ENCODE results near the gene IZUMO1. TPM values are rescaled to one million over a fixed set of nuclear protein-coding genes. Genes with fewer than 3 reads are reported as not detected.
A peak's percentile ranks its signal among the peaks of the same experiment; 100 is the strongest.
"Not testable (repeated sequence)": the region's sequence is repeated elsewhere in the genome, so short reads cannot be mapped to it uniquely, and the experiment has no call there.

Gene IZUMO1
- total and polyA plus RNA-seq, 2 of the 8 experiments (the other 6 are each of a cell fraction or from before 2014, with no cell fraction given) = 0.33 to 1.8 TPM

DNA sequence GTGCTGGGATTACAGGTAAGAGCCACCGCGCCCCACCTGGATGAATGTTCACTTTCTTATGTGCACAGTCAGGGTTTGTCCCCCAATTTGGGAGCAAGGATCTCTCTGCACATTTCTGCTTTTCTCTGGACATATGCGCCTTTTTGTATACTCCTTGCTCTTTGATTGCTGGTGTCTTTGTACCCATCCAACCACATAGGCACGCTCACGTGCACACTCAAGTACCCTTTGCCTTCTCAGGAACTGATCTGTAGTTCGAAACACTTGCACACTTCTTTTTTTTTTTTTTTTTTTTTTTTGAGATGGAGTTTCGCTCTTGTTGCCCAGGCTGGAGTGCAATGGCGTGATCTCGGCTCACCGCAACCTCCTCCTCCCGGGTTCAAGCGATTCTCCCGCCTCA lies 28.6 kb downstream of the IZUMO1 start:
- FAIRE-seq = not testable (repeated sequence)

More for the DNA sequence above, 28.6 kb downstream of the IZUMO1 start:
- Histone ChIP-seq H3K4me1 (replicated peaks in 1 of 4; ENCODE audit: control insufficient read depth in 3 of 4, insufficient read depth in 4 of 4, low read length in 3 of 4) (peaks cover 0 to 28% (median 13%) of the 10 kb centered on the region in 4 experiments; a peak in 6 of 7 replicates), H3K23me2 (ENCODE audit: low read depth, low read length) (peaks cover 20% of the 10 kb centered on the region; the same call in 1 of the 2 replicates), H2BK5ac (ENCODE audit: low read depth, low read length) (peak overlapping the region; percentile 66; the same call in 1 of the 2 replicates), H3K4me2 (ENCODE audit: insufficient read depth in 1 of 2, low read depth in 2 of 2, low read length in 2 of 2) (peak overlapping the region in 1 of 2 experiments; percentile 32; a peak in 1 of 4 replicates)
- not testable (repeated sequence) for H3K79me2 ChIP-seq (ENCODE audit: control insufficient read depth in 1 of 2, insufficient read depth in 2 of 2, low read length in 2 of 2); H2BK15ac ChIP-seq (ENCODE audit: low read length); H3K23ac ChIP-seq (ENCODE audit: insufficient read length); H2BK12ac ChIP-seq (ENCODE audit: low read depth, low read length); DNase-seq (ENCODE audit: low read depth in 1 of 2, low spot score in 2 of 2); H3K9ac ChIP-seq (replicated peaks in 1 of 4; ENCODE audit: extremely low read depth in 1 of 4, low read depth in 3 of 4, low read length in 3 of 4); H3K27ac ChIP-seq (ENCODE audit: low read depth, low read length); H4K20me1 ChIP-seq (replicated peaks in 1 of 2; ENCODE audit: control insufficient read depth in 1 of 2, insufficient read depth in 2 of 2, low read length in 2 of 2); H3K18ac ChIP-seq (ENCODE audit: extremely low read depth, low read length); H4K5ac ChIP-seq (ENCODE audit: insufficient read length, low read depth, low read length); H3K4ac ChIP-seq (replicated peaks; ENCODE audit: insufficient read length, low read depth, low read length); H2BK20ac ChIP-seq (ENCODE audit: low read length); H2BK120ac ChIP-seq (replicated peaks; ENCODE audit: low read depth, low read length); H2AK5ac ChIP-seq (ENCODE audit: low read depth, low read length); H3K79me1 ChIP-seq (ENCODE audit: low read depth, low read length); H2AFZ ChIP-seq (ENCODE audit: low read length); H3K36me3 ChIP-seq (ENCODE audit: control insufficient read depth in 2 of 4, insufficient read depth in 4 of 4, low read length in 3 of 4); H4K91ac ChIP-seq (replicated peaks; ENCODE audit: insufficient read length, low read length); H4K8ac ChIP-seq (ENCODE audit: extremely low read depth, insufficient read depth, low read length); H3K56ac ChIP-seq (replicated peaks; ENCODE audit: insufficient read length, low read depth, low read length); H3K27me3 ChIP-seq (replicated peaks in 1 of 4; ENCODE audit: control insufficient read depth in 3 of 4, extremely low read depth in 1 of 4, insufficient read depth in 3 of 4, low read length in 3 of 4); H3K4me3 ChIP-seq (ENCODE audit: extremely low read depth in 1 of 4, insufficient read depth in 2 of 4, low read depth in 3 of 4, low read length in 4 of 4); H3K9me3 ChIP-seq (ENCODE audit: insufficient read depth in 2 of 2, low read depth in 1 of 2, low read length in 1 of 2); H3K14ac ChIP-seq (ENCODE audit: insufficient read length)
- ChIA-PET CTCF (ENCODE audit: partially characterized antibody) (interaction anchor here (0.9 to 8.2 kb wide), 3 partner anchors 22 to 109 kb away, joined by 3 to 53 read pairs (median 8); partner anchors contain the start of gene FUT2), POLR2A (ENCODE audit: partially characterized antibody) (interaction anchor here (0.9 to 7.7 kb wide), 3 partner anchors 10 to 73 kb away, joined by 3 to 59 read pairs (median 3); partner anchors contain the start of gene FUT2)
- 93% methylated on average over 9 of the region's 13 CpGs; no CpG with 5 or more reads in 1 of the 2 experiments for WGBS, 2 experiments (ENCODE audit: extremely low coverage in 1 of 2, insufficient coverage in 1 of 2, insufficient read length in 1 of 2, insufficient replicate concordance in 2 of 2, low coverage in 1 of 2, low lambda C conversion rate in 2 of 2, missing lambda C conversion rate in 1 of 2)
